Small intestine (tissue), 7 donors: Measurements from ENCODE around the gene IMPG2. TPM values are rescaled to one million over a fixed set of nuclear protein-coding genes. Genes with fewer than 3 reads are reported as not detected.

ENCODE experiments used
- DNase-seq, 2 donors: peaks; one replicate each; pipeline versions ENCODE4 v3.0.0 to v3.0.0-alpha.2; 2013
- FAIRE-seq: peaks from 2 replicates; lab custom pipeline; 2012; peaks lifted over from hg19 to GRCh38; lab: Jason Lieb, UNC
- H3K27ac ChIP-seq, 3 donors: one replicate each; pipeline ENCODE4 v1.5.1; 2013; ENCODE audit warnings: low read length in 2 of 3, mild to moderate bottlenecking in 2 of 3, control low read depth in 1 of 3, inconsistent platforms in 1 of 3, low read depth in 1 of 3, moderate library complexity in 1 of 3
- H3K27me3 ChIP-seq, 3 donors: one replicate each; pipeline ENCODE4 v1.6.1; 2013; ENCODE audit warnings: low read length in 3 of 3, inconsistent platforms in 1 of 3; ENCODE audit not compliant: control insufficient read depth in 3 of 3, insufficient read depth in 3 of 3
- H3K36me3 ChIP-seq, 3 donors: one replicate each; pipeline ENCODE4 v1.6.1; 2013; ENCODE audit warnings: low read length in 3 of 3, inconsistent platforms in 1 of 3, low read depth in 1 of 3, mild to moderate bottlenecking in 1 of 3, moderate library complexity in 1 of 3; ENCODE audit not compliant: control insufficient read depth in 3 of 3, insufficient read depth in 2 of 3
- H3K4me1 ChIP-seq, 3 donors: one replicate each; pipeline ENCODE4 v1.6.1; 2013; ENCODE audit warnings: low read length in 2 of 3, inconsistent platforms in 1 of 3, low read depth in 1 of 3, mild to moderate bottlenecking in 1 of 3, moderate library complexity in 1 of 3; ENCODE audit not compliant: control insufficient read depth in 3 of 3, insufficient read depth in 2 of 3
- H3K4me3 ChIP-seq, 3 donors: one replicate each; pipeline ENCODE4 v1.5.1; 2013; ENCODE audit warnings: low read length in 3 of 3, control low read depth in 1 of 3, inconsistent platforms in 1 of 3, low read depth in 1 of 3, mild to moderate bottlenecking in 1 of 3, moderate library complexity in 1 of 3
- H3K9me3 ChIP-seq, 2 donors: one replicate each; pipeline ENCODE4 v1.6.1; 2013; ENCODE audit warnings: low read depth in 1 of 2, low read length in 1 of 2; ENCODE audit not compliant: control insufficient read depth in 2 of 2, insufficient read depth in 1 of 2
- WGBS, 3 donors: extraction: QIAGEN DNeasy Blood & Tissue Kit; methylation state at CpG; one replicate each; pipeline ENCODE4 v1.1.7; 2013; 5-methylcytosine and 5-hydroxymethylcytosine counted together
- polyA plus RNA-seq, 4 donors: library from polyadenylated mRNA; stranded (reverse) in 3 of 4; unstranded in 1 of 4; fragments of 200-250 nt in 3 of 4; fragments of 120-200 nt in 1 of 4; gene quantifications; one replicate each; pipeline versions ENCODE4 v1.2.1 to v1.2.3, GENCODE V29; 2013
- donor health status: healthy with polysubstance abuse.
- donor health status: control.
- donor health status: control.
- donor health status: Bipolar disorder and iron deficiency.
- donor health status: healthy.

IMPG2 gene
- polyA plus RNA-seq, 4 donors, result 0.04 to 0.66 TPM; not detected in 2

DNA sequence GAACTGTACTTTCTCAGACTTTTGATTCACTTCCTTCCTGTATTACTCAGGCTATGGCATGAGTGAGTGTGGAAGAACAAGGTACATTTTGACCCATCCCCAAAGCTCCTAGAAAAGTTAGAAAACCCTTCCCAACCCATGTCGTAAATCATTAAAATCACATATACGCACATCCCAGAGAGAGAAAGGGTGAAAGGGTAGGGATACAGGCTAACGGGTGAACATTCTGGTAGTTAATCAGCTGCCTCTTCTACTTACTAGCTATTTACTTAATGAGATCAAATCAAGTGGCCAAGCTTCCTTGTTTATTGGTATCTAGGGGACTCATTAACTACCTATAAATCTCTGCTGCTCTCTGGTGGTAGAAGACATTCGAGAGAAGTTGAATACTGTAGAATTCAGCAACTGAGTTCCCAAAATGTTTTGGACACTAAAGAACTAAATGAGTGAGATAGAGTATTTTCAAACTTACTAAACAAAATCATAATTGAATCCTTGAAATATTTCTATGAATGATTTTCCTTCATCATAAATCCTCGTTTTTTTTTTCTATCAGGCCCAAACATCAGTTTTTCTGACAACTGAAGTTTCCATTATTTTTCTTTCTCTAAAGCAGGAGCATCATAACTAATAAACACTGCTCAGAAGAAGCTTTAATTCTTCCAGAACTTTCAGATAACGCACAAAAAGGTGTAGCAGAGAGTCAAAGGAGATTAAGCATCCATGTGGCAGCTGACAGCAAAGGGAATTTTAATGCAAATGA, 124.2 kb downstream of the IMPG2 start:
- no peaks in the 10 kb centered on the region for H3K4me1 ChIP-seq
- H3K4me3 ChIP-seq, result no peak overlapping the region
- WGBS, 3 donors, result 30 to 43% (median 41%) methylated on average over 6 of the region's 6 CpGs
- no peak overlapping the region for H3K27ac ChIP-seq
- FAIRE-seq, result peak; percentile 47
- H3K9me3 ChIP-seq, result peaks cover 0 to 4% of the 10 kb centered on the region in 2 donors
- peak; percentile 60 to 77 for DNase-seq
- H3K27me3 ChIP-seq, result no peaks in the 10 kb centered on the region
- no peaks in the 10 kb centered on the region for H3K36me3 ChIP-seq

- 61 to 83% (median 80%) methylated on average over 3 of the region's 3 CpGs for WGBS, 3 donors
- DNase-seq, result no peak
- no peak overlapping the region for H3K4me3 ChIP-seq
- H3K27me3 ChIP-seq, result no peaks in the 10 kb centered on the region
- no peaks in the 10 kb centered on the region for H3K36me3 ChIP-seq
- no peaks in the 10 kb centered on the region for H3K4me1 ChIP-seq
- peaks cover 0 to 5% of the 10 kb centered on the region in 2 donors for H3K9me3 ChIP-seq
- FAIRE-seq, result no peak
- H3K27ac ChIP-seq, result no peak overlapping the region
Measured at GRCh38 chr3:101194392-101194791, 126.0 kb downstream of the IMPG2 start.

DNA sequence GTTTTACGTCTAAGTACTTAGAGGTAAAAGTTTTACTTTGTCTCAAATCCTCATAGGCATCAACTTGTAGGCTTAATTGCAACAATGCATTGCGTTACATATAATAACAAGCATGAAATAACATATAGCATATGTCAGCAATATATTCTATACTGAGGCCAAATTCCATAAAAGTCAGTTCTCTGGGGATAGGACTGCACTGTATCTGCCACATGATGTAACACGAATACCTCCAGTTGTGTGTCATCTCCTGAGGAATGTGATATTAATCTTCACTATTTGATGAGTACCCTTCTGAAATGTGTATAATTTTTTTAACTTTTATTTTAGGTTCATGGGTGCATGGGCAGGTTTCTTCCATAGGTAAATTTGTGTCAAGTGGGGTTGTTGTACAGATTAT, 126.4 kb downstream of the IMPG2 start:
- FAIRE-seq (no peak), DNase-seq (no peak)
- peaks cover 0 to 5% of the 10 kb centered on the region in 2 donors for H3K9me3 ChIP-seq
- no peak overlapping the region for H3K4me3 ChIP-seq
- H3K27me3 ChIP-seq, result no peaks in the 10 kb centered on the region
- no peak overlapping the region for H3K27ac ChIP-seq
- 87 to 94% (median 91%) methylated on average over 3 of the region's 3 CpGs for WGBS, 3 donors
- no peaks in the 10 kb centered on the region for H3K4me1 ChIP-seq
- no peaks in the 10 kb centered on the region for H3K36me3 ChIP-seq

DNA sequence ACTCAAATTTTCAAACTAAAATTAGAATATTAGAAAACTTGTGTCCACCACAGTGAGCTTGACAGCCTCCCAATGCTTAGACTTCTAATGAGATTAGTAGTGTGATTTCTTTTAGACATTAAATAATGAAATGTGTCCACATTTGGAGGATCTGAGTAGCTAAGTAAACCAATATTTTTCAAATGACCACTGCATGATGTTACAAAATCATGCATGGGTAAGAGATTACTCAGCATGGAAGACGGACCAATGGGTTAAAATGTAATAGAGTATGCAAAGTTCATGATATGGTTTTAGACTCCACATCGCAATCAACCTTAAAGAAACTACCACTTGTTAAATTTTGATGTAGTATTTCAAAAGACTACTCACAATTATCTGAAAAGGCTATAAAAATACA, 130.6 kb downstream of the IMPG2 start:
- WGBS, 3 donors, result 78 to 92% (median 88%) methylated on average over 2 of the region's 2 CpGs
- no peak for FAIRE-seq
- Histone ChIP-seq H3K27ac (no peak overlapping the region), H3K4me1 (no peaks in the 10 kb centered on the region), H3K9me3 (peaks cover 0 to 5% of the 10 kb centered on the region in 2 donors), H3K4me3 (no peak overlapping the region), H3K27me3 (no peaks in the 10 kb centered on the region), H3K36me3 (no peaks in the 10 kb centered on the region)
- no peak for DNase-seq

GRCh38 chr3:101189176-101189575, 131.2 kb downstream of the IMPG2 start:
- no peak for FAIRE-seq
- Histone ChIP-seq H3K27ac (no peak overlapping the region), H3K36me3 (no peaks in the 10 kb centered on the region), H3K27me3 (no peaks in the 10 kb centered on the region), H3K4me1 (no peaks in the 10 kb centered on the region), H3K9me3 (peaks cover 0 to 5% of the 10 kb centered on the region in 2 donors), H3K4me3 (no peak overlapping the region)
- DNase-seq, result no peak
- WGBS, 3 donors, result 74 to 93% (median 86%) methylated on average over 2 of the region's 2 CpGs

GRCh38 chr3:101185341-101185740, 135.0 kb downstream of the IMPG2 start:
- DNase-seq (no peak), FAIRE-seq (no peak)
- Histone ChIP-seq H3K27me3 (no peaks in the 10 kb centered on the region), H3K4me1 (no peaks in the 10 kb centered on the region), H3K9me3 (no peaks in the 10 kb centered on the region), H3K27ac (no peak overlapping the region), H3K36me3 (no peaks in the 10 kb centered on the region), H3K4me3 (no peak overlapping the region)
- 88 to 91% (median 90%) methylated on average over 4 of the region's 4 CpGs for WGBS, 3 donors

GRCh38 chr3:101184111-101184510, 136.3 kb downstream of the IMPG2 start:
- Histone ChIP-seq H3K36me3 (no peaks in the 10 kb centered on the region), H3K27ac (no peak overlapping the region), H3K4me1 (no peaks in the 10 kb centered on the region), H3K9me3 (no peaks in the 10 kb centered on the region), H3K27me3 (peaks cover 0 to 3% (median 0%) of the 10 kb centered on the region in 3 donors), H3K4me3 (no peak overlapping the region)
- FAIRE-seq (no peak), DNase-seq (no peak)

DNA sequence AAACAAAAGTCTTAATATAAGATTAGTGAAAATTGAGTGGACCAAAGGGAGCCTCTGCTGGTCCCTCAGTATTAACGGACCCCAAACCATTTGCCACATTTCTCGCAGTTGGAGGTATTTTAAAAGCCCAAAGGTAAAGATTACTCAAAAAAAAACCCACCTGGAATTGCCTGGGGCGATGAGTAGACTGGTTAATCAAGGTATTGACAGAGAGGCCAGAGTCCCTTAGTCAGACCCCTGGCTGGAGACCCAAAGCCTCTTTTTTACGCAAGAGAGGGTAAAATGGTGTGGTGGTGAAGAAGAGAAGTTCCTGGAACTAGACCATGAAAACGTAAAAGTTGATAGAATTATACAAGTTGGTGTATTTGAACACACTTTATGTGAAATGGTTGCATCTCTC, 137.2 kb downstream of the IMPG2 start:
- no peaks in the 10 kb centered on the region for H3K36me3 ChIP-seq
- H3K27ac ChIP-seq, result no peak overlapping the region
- peaks cover 0 to 3% (median 0%) of the 10 kb centered on the region in 3 donors for H3K27me3 ChIP-seq
- WGBS, 3 donors, result 85 to 90% (median 89%) methylated on average over 5 of the region's 5 CpGs
- H3K4me3 ChIP-seq, result no peak overlapping the region
- no peak for FAIRE-seq
- H3K4me1 ChIP-seq, result no peaks in the 10 kb centered on the region
- H3K9me3 ChIP-seq, result no peaks in the 10 kb centered on the region
- DNase-seq, result no peak

GRCh38 chr3:101182734-101183133, 137.6 kb downstream of the IMPG2 start:
- no peaks in the 10 kb centered on the region for H3K36me3 ChIP-seq
- H3K27me3 ChIP-seq, result peaks cover 0 to 3% (median 0%) of the 10 kb centered on the region in 3 donors
- H3K4me1 ChIP-seq, result no peaks in the 10 kb centered on the region
- FAIRE-seq, result no peak
- no peak overlapping the region for H3K4me3 ChIP-seq
- no peaks in the 10 kb centered on the region for H3K9me3 ChIP-seq
- 76 to 92% (median 84%) methylated on average over 1 of the region's 1 CpG for WGBS, 3 donors
- DNase-seq, result no peak
- H3K27ac ChIP-seq, result no peak overlapping the region
